K562 (cell line): ENCODE measurements around the gene IL1RAPL2. TPM values are rescaled to one million over a fixed set of nuclear protein-coding genes. Genes with fewer than 3 reads are reported as not detected.

Experiments used
- ATAC-seq: fragments of 200-7000 bp; cut with Tn5 transposase; 3 replicates; pipeline ENCODE4 v1.9.1; 2020; ENCODE audit warnings: moderate library complexity
- BruUV-seq: library from RNA; stranded (reverse); fragments of 400-500 nt; replicated peaks from 2 replicates; lab custom pipeline; 2021; lab: Mats Ljungman, UMichigan
- CTCF ChIA-PET: fragments of 300-600 bp; formaldehyde crosslinking; extraction: SDS; loops from one replicate; lab custom pipeline; 2021; ENCODE audit warnings: low intra/inter-chr PET ratio; lab: Yijun Ruan, JAX
- POLR2A ChIA-PET: fragments of 300-600, 350-650 bp; sonication (Branson Sonifier 250); formaldehyde crosslinking; extraction: SDS; loops from one replicate; lab custom pipeline; 2021; ENCODE audit warnings: antibody characterized with exemption, inconsistent platforms; lab: Yijun Ruan, JAX
- DNase-seq, 4 experiments: peaks; one replicate each; pipeline versions ENCODE4 v3.0.0 to v3.0.0-alpha.2; 2011 to 2018; ENCODE audit warnings: low spot score in 3 of 4, mixed read lengths in 3 of 4; ENCODE audit errors: extremely low read depth in 1 of 4
- FAIRE-seq: peaks from 2 replicates; lab custom pipeline; 2011; peaks lifted over from hg19 to GRCh38; lab: Jason Lieb, UNC
- H2AFZ ChIP-seq: 2 replicates; pipeline ENCODE4 v1.6.0; 2011; ENCODE audit warnings: low read depth, low read length, control low read depth, inconsistent platforms
- H3K27ac ChIP-seq: fragments of 200-600 bp; 3 replicates; pipeline ENCODE4 v1.8.0; 2011; ENCODE audit warnings: low read depth, mild to moderate bottlenecking, control low read depth, inconsistent platforms, low read length, moderate library complexity, mixed read lengths; ENCODE audit errors: extremely low read depth
- H3K27me3 ChIP-seq, 2 experiments: fragments of 300-600 bp in 1 of 2; 2 replicates in 1 of 2; 3 replicates in 1 of 2; pipeline versions ENCODE4 v1.6.0 to v1.8.0; 2011; ENCODE audit warnings: inconsistent platforms in 2 of 2, low read length in 2 of 2, mild to moderate bottlenecking in 1 of 2, mixed read lengths in 1 of 2, moderate library complexity in 1 of 2; ENCODE audit not compliant: control insufficient read depth in 2 of 2, insufficient read depth in 2 of 2
- H3K36me3 ChIP-seq: fragments of 300-600 bp; 3 replicates; pipeline ENCODE4 v1.8.0; 2011; ENCODE audit warnings: mild to moderate bottlenecking, low read length, inconsistent platforms; ENCODE audit not compliant: control insufficient read depth, insufficient read depth
- H3K4me1 ChIP-seq, 2 experiments: fragments of 200-600 bp in 1 of 2; replicated peaks in 1 of 2; 2 replicates in 1 of 2; 3 replicates in 1 of 2; pipeline versions ENCODE4 v1.5.1 to v1.8.0; 2011; ENCODE audit warnings: inconsistent platforms in 2 of 2, low read length in 2 of 2, mild to moderate bottlenecking in 1 of 2, mixed read lengths in 1 of 2, moderate library complexity in 1 of 2; ENCODE audit not compliant: control insufficient read depth in 2 of 2, insufficient read depth in 2 of 2
- H3K4me2 ChIP-seq: 2 replicates; pipeline ENCODE4 v1.6.1; 2011; ENCODE audit warnings: low read length, control low read depth, inconsistent platforms, mixed read lengths; ENCODE audit not compliant: insufficient read depth
- H3K4me3 ChIP-seq: fragments of 200-600 bp; sonication (generic), shearing (Covaris generic); 2 replicates; pipeline ENCODE4 v1.5.1; 2016; ENCODE audit warnings: control low read depth, inconsistent platforms
- H3K79me2 ChIP-seq: fragments of 200-600 bp; 3 replicates; pipeline ENCODE4 v1.8.0; 2011; ENCODE audit warnings: low read length, inconsistent platforms; ENCODE audit not compliant: control insufficient read depth, insufficient read depth
- H3K9ac ChIP-seq, 2 experiments: 2 replicates each; pipeline versions ENCODE4 v1.6.0 to v1.6.1; 2011; ENCODE audit warnings: low read depth in 2 of 2, low read length in 2 of 2, control low read depth in 1 of 2, inconsistent platforms in 1 of 2, mild to moderate bottlenecking in 1 of 2, mixed read lengths in 1 of 2; ENCODE audit not compliant: insufficient read depth in 1 of 2
- H3K9me1 ChIP-seq: one replicate; pipeline ENCODE4 v1.6.0; 2011; ENCODE audit warnings: inconsistent platforms, mild to moderate bottlenecking, low read length, moderate library complexity; ENCODE audit not compliant: control insufficient read depth, insufficient read depth
- H3K9me3 ChIP-seq: replicated peaks from 2 replicates; pipeline ENCODE4 v1.5.1; 2011; ENCODE audit warnings: low read depth, low read length, inconsistent platforms; ENCODE audit not compliant: control insufficient read depth, insufficient read depth
- H4K20me1 ChIP-seq: replicated peaks from 2 replicates; pipeline ENCODE4 v1.6.1; 2011; ENCODE audit warnings: low read length, inconsistent platforms, mixed read lengths; ENCODE audit not compliant: control insufficient read depth, insufficient read depth
- ARID1B ChIP-seq: fragments of 450-650 bp; IDR thresholded peaks from 2 replicates; pipeline ENCODE4 v1.6.1; 2016; ENCODE audit warnings: antibody characterized with exemption, mild to moderate bottlenecking, inconsistent platforms
- ARID3B ChIP-seq: fragments of 250-450 bp; sonication (Bioruptor Pico); IDR thresholded peaks from 2 replicates; pipeline ENCODE4 v1.4.0; 2020; ENCODE audit warnings: borderline replicate concordance
- BCOR ChIP-seq: fragments of 450-650 bp; IDR thresholded peaks from 2 replicates; pipeline ENCODE4 v1.6.1; 2016
- CCAR2 ChIP-seq: fragments of 200-400 bp; formaldehyde crosslinking; IDR thresholded peaks from 2 replicates; pipeline ENCODE4 v1.6.1; 2017; ENCODE audit warnings: mild to moderate bottlenecking, low read depth, low read length
- ELF4 ChIP-seq: fragments of 450-650 bp; formaldehyde crosslinking; IDR thresholded peaks from 2 replicates; pipeline ENCODE4 v1.4.0; 2022; ENCODE audit warnings: missing genetic modification characterization
- EP300 ChIP-seq: IDR thresholded peaks from 2 replicates; pipeline ENCODE4 v1.6.1; 2012; ENCODE audit warnings: low read length, improper control_type of control experiment
- ETS2 ChIP-seq: IDR thresholded peaks from 2 replicates; pipeline ENCODE4 v1.6.1; 2016; ENCODE audit warnings: borderline replicate concordance, missing genetic modification characterization, mild to moderate bottlenecking, moderate library complexity, missing compliant biosample characterization; ENCODE audit not compliant: poor library complexity, severe bottlenecking
- EZH2 ChIP-seq: IDR thresholded peaks from 2 replicates; pipeline ENCODE4 v1.6.1; 2012; ENCODE audit warnings: low read depth, mild to moderate bottlenecking, inconsistent platforms, low read length, borderline replicate concordance
- ILK ChIP-seq: fragments of 450-650 bp; IDR thresholded peaks from 2 replicates; pipeline ENCODE4 v1.6.1; 2016; ENCODE audit warnings: missing genetic modification characterization, low read depth, mild to moderate bottlenecking, missing compliant biosample characterization, moderate library complexity, borderline replicate concordance
- IRF2 ChIP-seq: sonication (generic); formaldehyde crosslinking; IDR thresholded peaks from 2 replicates; pipeline ENCODE4 v1.8.1; 2022; ENCODE audit warnings: mild to moderate bottlenecking, missing genetic modification reagents
- JUNB ChIP-seq: fragments of 450-650 bp; formaldehyde crosslinking; conservative IDR thresholded peaks from 2 replicates; pipeline ENCODE4 v1.4.0; 2020; ENCODE audit warnings: mild to moderate bottlenecking
- MXD1 ChIP-seq: fragments of 250-450 bp; sonication (Bioruptor Pico); IDR thresholded peaks from 2 replicates; pipeline ENCODE4 v1.8.0; 2021; ENCODE audit warnings: borderline replicate concordance, mild to moderate bottlenecking, moderate library complexity; ENCODE audit not compliant: poor library complexity, severe bottlenecking
- NFE2L1 ChIP-seq: fragments of 450-650 bp; IDR thresholded peaks from 2 replicates; pipeline ENCODE4 v1.6.1; 2016; ENCODE audit warnings: missing genetic modification characterization, low read depth, mild to moderate bottlenecking, missing compliant biosample characterization, moderate library complexity, borderline replicate concordance
- POLR2B ChIP-seq: fragments of 450-650 bp; IDR thresholded peaks from 2 replicates; pipeline ENCODE4 v1.6.1; 2018; ENCODE audit warnings: low read depth; ENCODE audit not compliant: partially characterized antibody
- PRPF4 ChIP-seq: fragments of 200-400 bp; formaldehyde crosslinking; IDR thresholded peaks from one replicate; pipeline ENCODE4 v1.6.1; 2017; ENCODE audit warnings: low read length, low read depth, mild to moderate bottlenecking; ENCODE audit not compliant: insufficient read depth, poor library complexity, severe bottlenecking
- RFX5 ChIP-seq: IDR thresholded peaks from 2 replicates; pipeline ENCODE4 v1.6.1; 2011; ENCODE audit warnings: low read depth, mild to moderate bottlenecking, improper control_type of control experiment, low read length
- TAF7 ChIP-seq: fragments of 450-650 bp; IDR thresholded peaks from 2 replicates; pipeline ENCODE4 v1.6.1; 2016; ENCODE audit warnings: missing genetic modification characterization, missing compliant biosample characterization
- TCF15 ChIP-seq: fragments of 250-450 bp; sonication (Bioruptor Pico); IDR thresholded peaks from 2 replicates; pipeline ENCODE4 v1.8.0; 2022; ENCODE audit warnings: moderate library complexity, mild to moderate bottlenecking, inconsistent platforms
- TCFL5 ChIP-seq: fragments of 250-450 bp; sonication (Bioruptor Pico); conservative IDR thresholded peaks from 2 replicates; pipeline ENCODE4 v1.6.1; 2021; ENCODE audit warnings: mild to moderate bottlenecking, moderate library complexity, matching md5 sums
- ZKSCAN8 ChIP-seq: fragments of 200-800 bp; sonication (Bioruptor generic); IDR thresholded peaks from 2 replicates; pipeline ENCODE4 v1.6.1; 2016; ENCODE audit warnings: missing genetic modification characterization, missing compliant biosample characterization
- ZNF232 ChIP-seq: sonication (generic); formaldehyde crosslinking; IDR thresholded peaks from 2 replicates; pipeline ENCODE4 v1.8.0; 2022; ENCODE audit warnings: mild to moderate bottlenecking, missing genetic modification reagents
- ZNF586 ChIP-seq: fragments of 450-650 bp; formaldehyde crosslinking; conservative IDR thresholded peaks from 2 replicates; pipeline ENCODE4 v1.4.0; 2020; ENCODE audit warnings: mild to moderate bottlenecking, moderate library complexity
- in situ Hi-C: fragments of 300-500 bp; cut with MboI; formaldehyde crosslinking; loops from 4 replicates; pipeline ENCODE4 v1.15.0; 2018; ENCODE audit warnings: inconsistent platforms, mixed read lengths
- intact Hi-C: fragments of 100-400 bp; cut with micrococcal nuclease; formaldehyde crosslinking; loops from 2 replicates; pipeline ENCODE4 v1.14.2; 2022
- polyA plus RNA-seq, 8 experiments: library from polyadenylated mRNA; depleted of rRNA in 4 of 8; stranded (reverse) in 5 of 8; unstranded in 3 of 8; fragments of >200 nt; fragmentation: Nextera tagmentation in 2 of 8; fragmentation: Illumina TruSeq in 1 of 8; extraction: Ambion mirVana in 2 of 8; extraction: Trizol in 1 of 8; gene quantifications; 2 replicates each; pipeline versions ENCODE4 v1.2.1 to v1.2.3, GENCODE V29; 2011 to 2014; ENCODE audit warnings: inconsistent platforms in 1 of 8, missing spikeins in 1 of 8
- total RNA-seq, 7 experiments: library from RNA; depleted of rRNA in 6 of 7; stranded (reverse); fragments of >200 nt in 6 of 7; fragmentation: Illumina TruSeq in 2 of 7; extraction: Trizol in 2 of 7; gene quantifications; 2 replicates each; pipeline versions ENCODE4 v1.2.1 to v1.2.3, GENCODE V29; 2011 to 2021; ENCODE audit warnings: low replicate concordance in 1 of 7

Gene IL1RAPL2
- total and polyA plus RNA-seq, 9 of the 15 experiments (the other 6 are each of a cell fraction or from before 2014, with no cell fraction given): not detected

GRCh38 chrX:105052926-105053325, 486.9 kb downstream of the IL1RAPL2 start (continued):
- TF ChIP-seq TCFL5 (no peak), ZNF586 (no peak), ELF4 (CRISPR knock-in tag) (no peak), IRF2 (CRISPR knock-in tag) (no peak), ARID1B (no peak), JUNB (CRISPR knock-in tag) (no peak), ZNF232 (CRISPR knock-in tag) (no peak)

GRCh38 chrX:105063743-105064142, 497.7 kb downstream of the IL1RAPL2 start:
- no peaks in the 10 kb centered on the region for H3K9me1 ChIP-seq
- H3K4me1 ChIP-seq: no peaks in the 10 kb centered on the region
- H3K4me2 ChIP-seq: no peak overlapping the region
- no peaks in the 10 kb centered on the region for H3K27me3 ChIP-seq
- in situ Hi-C loops (no loop called here), intact Hi-C loops (no loop called here)
- FAIRE-seq (no peak), DNase-seq (no peak), ATAC-seq (no peak)
- no peaks in the 10 kb centered on the region for H3K79me2 ChIP-seq
- no peaks in the 10 kb centered on the region for H3K36me3 ChIP-seq
- H3K9ac ChIP-seq: no peak overlapping the region
- no peak overlapping the region for H3K27ac ChIP-seq
- H3K9me3 ChIP-seq: no peaks in the 10 kb centered on the region
- CTCF ChIA-PET: no interaction called here
- H2AFZ ChIP-seq: no peak overlapping the region
- POLR2A ChIA-PET: no interaction called here
- no peak overlapping the region for H3K4me3 ChIP-seq
- BruUV-seq: no TSS peak
- H4K20me1 ChIP-seq: no peaks in the 10 kb centered on the region
- TF ChIP-seq TCFL5: no peak
- no peak for TF ChIP-seq TCF15 (CRISPR knock-in tag)
- no peak for TF ChIP-seq BCOR
- no peak for TF ChIP-seq CCAR2
- no peak for TF ChIP-seq ELF4 (CRISPR knock-in tag)
- no peak for TF ChIP-seq ETS2
- TF ChIP-seq RFX5: no peak
- no peak for TF ChIP-seq EP300
- no peak for TF ChIP-seq MXD1
- TF ChIP-seq EZH2: no peak
- no peak for TF ChIP-seq ZKSCAN8
- TF ChIP-seq NFE2L1: no peak
- no peak for TF ChIP-seq POLR2B
- TF ChIP-seq ARID3B (CRISPR knock-in tag): no peak
- TF ChIP-seq TAF7: no peak
- no peak for TF ChIP-seq JUNB (CRISPR knock-in tag)
- TF ChIP-seq ILK (tag): no peak
- no peak for TF ChIP-seq PRPF4
